ENCODE data around the gene TMEM170B.

Gene TMEM170B

DNA sequence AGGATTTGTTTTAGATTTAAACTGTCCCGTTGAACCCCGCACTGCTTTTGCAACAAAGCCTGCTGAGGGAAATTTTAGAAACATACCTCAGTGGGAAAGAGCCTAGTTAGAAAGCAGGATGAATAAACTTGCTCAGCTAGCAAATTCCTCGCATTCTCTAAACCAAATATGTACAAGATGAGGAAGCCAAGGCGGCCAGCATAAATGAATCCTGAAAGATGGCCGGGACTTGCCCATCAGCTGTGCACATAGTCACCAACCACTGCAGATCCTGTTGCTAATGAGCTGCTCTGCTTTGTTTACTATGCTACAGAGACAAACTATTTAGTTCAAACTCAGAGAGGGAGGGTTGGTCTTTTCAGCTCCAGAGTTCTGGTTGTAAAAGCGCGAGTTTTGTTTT lies 49.0 kb downstream of the TMEM170B start:
- no peak overlapping the region for H3K4me3 ChIP-seq (ENCODE audit: low read depth, low read length, poor library complexity, severe bottlenecking)
- H3K4me1 ChIP-seq (ENCODE audit: insufficient read depth, low read length, severe bottlenecking), result no peaks in the 10 kb centered on the region
- no peak overlapping the region for H3K9ac ChIP-seq (ENCODE audit: low read length)
- H3K9me3 ChIP-seq (ENCODE audit: low read length), result no peaks in the 10 kb centered on the region
- no peak overlapping the region for H3K27ac ChIP-seq (ENCODE audit: low read depth, low read length, poor library complexity, severe bottlenecking)
- H3F3A ChIP-seq (ENCODE audit: insufficient read depth, low read length), result no peaks in the 10 kb centered on the region
- no peak overlapping the region for H3K4me2 ChIP-seq (ENCODE audit: low read length)
- H3K9me2 ChIP-seq (ENCODE audit: low read depth, low read length), result no peaks in the 10 kb centered on the region
- no peak for TF ChIP-seq EZH2 (IDR thresholded peaks at IDR 0.05; ENCODE audit: borderline replicate concordance, low read length)
- TF ChIP-seq, protein P1, sequence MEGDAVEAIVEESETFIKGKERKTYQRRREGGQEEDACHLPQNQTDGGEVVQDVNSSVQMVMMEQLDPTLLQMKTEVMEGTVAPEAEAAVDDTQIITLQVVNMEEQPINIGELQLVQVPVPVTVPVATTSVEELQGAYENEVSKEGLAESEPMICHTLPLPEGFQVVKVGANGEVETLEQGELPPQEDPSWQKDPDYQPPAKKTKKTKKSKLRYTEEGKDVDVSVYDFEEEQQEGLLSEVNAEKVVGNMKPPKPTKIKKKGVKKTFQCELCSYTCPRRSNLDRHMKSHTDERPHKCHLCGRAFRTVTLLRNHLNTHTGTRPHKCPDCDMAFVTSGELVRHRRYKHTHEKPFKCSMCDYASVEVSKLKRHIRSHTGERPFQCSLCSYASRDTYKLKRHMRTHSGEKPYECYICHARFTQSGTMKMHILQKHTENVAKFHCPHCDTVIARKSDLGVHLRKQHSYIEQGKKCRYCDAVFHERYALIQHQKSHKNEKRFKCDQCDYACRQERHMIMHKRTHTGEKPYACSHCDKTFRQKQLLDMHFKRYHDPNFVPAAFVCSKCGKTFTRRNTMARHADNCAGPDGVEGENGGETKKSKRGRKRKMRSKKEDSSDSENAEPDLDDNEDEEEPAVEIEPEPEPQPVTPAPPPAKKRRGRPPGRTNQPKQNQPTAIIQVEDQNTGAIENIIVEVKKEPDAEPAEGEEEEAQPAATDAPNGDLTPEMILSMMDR (IDR thresholded peaks at IDR 0.05; ENCODE audit: low read length), result no peak
- no peaks in the 10 kb centered on the region for H3K79me2 ChIP-seq (ENCODE audit: insufficient read depth, low read length)
- H3K27me3 ChIP-seq (ENCODE audit: insufficient read depth, low read length), result no peaks in the 10 kb centered on the region
- H4K20me1 ChIP-seq (ENCODE audit: insufficient read depth, low read length), result no peaks in the 10 kb centered on the region
- H2AFZ ChIP-seq (ENCODE audit: low read length), result no peak overlapping the region
- H3K36me3 ChIP-seq (ENCODE audit: insufficient read depth, low read length), result no peaks in the 10 kb centered on the region

- Histone ChIP-seq H3K9me3 (ENCODE audit: low read length) (no peaks in the 10 kb centered on the region), H4K20me1 (ENCODE audit: insufficient read depth, low read length) (no peaks in the 10 kb centered on the region), H3K4me1 (ENCODE audit: insufficient read depth, low read length, severe bottlenecking) (no peaks in the 10 kb centered on the region), H3K4me2 (ENCODE audit: low read length) (no peak overlapping the region), H3K9me2 (ENCODE audit: low read depth, low read length) (no peaks in the 10 kb centered on the region), H3K27me3 (ENCODE audit: insufficient read depth, low read length) (no peaks in the 10 kb centered on the region), H2AFZ (ENCODE audit: low read length) (no peak overlapping the region), H3F3A (ENCODE audit: insufficient read depth, low read length) (no peaks in the 10 kb centered on the region), H3K9ac (ENCODE audit: low read length) (no peak overlapping the region), H3K36me3 (ENCODE audit: insufficient read depth, low read length) (no peaks in the 10 kb centered on the region), H3K4me3 (ENCODE audit: low read depth, low read length, poor library complexity, severe bottlenecking) (no peak overlapping the region), H3K79me2 (ENCODE audit: insufficient read depth, low read length) (no peaks in the 10 kb centered on the region), H3K27ac (ENCODE audit: low read depth, low read length, poor library complexity, severe bottlenecking) (no peak overlapping the region)
- TF ChIP-seq, protein P1 (IDR thresholded peaks at IDR 0.05; ENCODE audit: low read length), result no peak
- no peak for TF ChIP-seq EZH2 (IDR thresholded peaks at IDR 0.05; ENCODE audit: borderline replicate concordance, low read length)
These were observed 51.7 kb downstream of the TMEM170B start for GRCh38 chr6:11589261-11589660.

- Histone ChIP-seq H3K9me3 (ENCODE audit: low read length) (no peaks in the 10 kb centered on the region), H3K27me3 (ENCODE audit: insufficient read depth, low read length) (no peaks in the 10 kb centered on the region), H3K9me2 (ENCODE audit: low read depth, low read length) (no peaks in the 10 kb centered on the region), H3K4me2 (ENCODE audit: low read length) (no peak overlapping the region), H3F3A (ENCODE audit: insufficient read depth, low read length) (no peaks in the 10 kb centered on the region), H4K20me1 (ENCODE audit: insufficient read depth, low read length) (no peaks in the 10 kb centered on the region), H3K4me1 (ENCODE audit: insufficient read depth, low read length, severe bottlenecking) (no peaks in the 10 kb centered on the region), H3K36me3 (ENCODE audit: insufficient read depth, low read length) (no peaks in the 10 kb centered on the region), H3K79me2 (ENCODE audit: insufficient read depth, low read length) (no peaks in the 10 kb centered on the region), H3K9ac (ENCODE audit: low read length) (no peak overlapping the region), H3K27ac (ENCODE audit: low read depth, low read length, poor library complexity, severe bottlenecking) (no peak overlapping the region), H2AFZ (ENCODE audit: low read length) (no peak overlapping the region), H3K4me3 (ENCODE audit: low read depth, low read length, poor library complexity, severe bottlenecking) (no peak overlapping the region)
- TF ChIP-seq, protein P1 (IDR thresholded peaks at IDR 0.05; ENCODE audit: low read length), result no peak
- no peak for TF ChIP-seq EZH2 (IDR thresholded peaks at IDR 0.05; ENCODE audit: borderline replicate concordance, low read length)
These were observed 54.9 kb downstream of the TMEM170B start for GRCh38 chr6:11592294-11592906.

Measured in OCI-LY1 (cell line).